Suprapubic skin (tissue), 4 donors: ENCODE results near the gene CDH11. TPM values are rescaled to one million over a fixed set of nuclear protein-coding genes. Genes with fewer than 3 reads are reported as not detected.

ENCODE experiments used
- DNase-seq, 2 donors: peaks; one replicate each; pipeline ENCODE4 v3.0.0-alpha.2; 2019; ENCODE audit warnings: low spot score in 2 of 2
- H3K27ac ChIP-seq: fragments of 200-600 bp; sonication (generic); one replicate; pipeline ENCODE4 v1.5.1; 2019
- H3K27me3 ChIP-seq: fragments of 200-600 bp; sonication (generic); one replicate; pipeline ENCODE4 v1.5.1; 2019
- H3K36me3 ChIP-seq: fragments of 200-600 bp; sonication (generic); one replicate; pipeline ENCODE4 v1.5.1; 2019
- H3K4me1 ChIP-seq: fragments of 200-600 bp; sonication (generic); one replicate; pipeline ENCODE4 v1.5.1; 2019
- H3K4me3 ChIP-seq: fragments of 200-600 bp; sonication (generic); one replicate; pipeline ENCODE4 v1.5.1; 2019; ENCODE audit warnings: mild to moderate bottlenecking
- H3K9me3 ChIP-seq: fragments of 200-600 bp; sonication (generic); one replicate; pipeline ENCODE4 v1.5.1; 2019
- CTCF ChIP-seq, 2 donors: fragments of 200-600 bp in 1 of 2; fragments of 450-650 bp in 1 of 2; sonication (generic) in 1 of 2; IDR thresholded peaks; one replicate each; pipeline ENCODE4 v1.5.1; 2016 to 2019; ENCODE audit warnings: antibody characterized with exemption in 2 of 2, mild to moderate bottlenecking in 1 of 2, moderate library complexity in 1 of 2
- EP300 ChIP-seq: sonication (generic); formaldehyde crosslinking; IDR thresholded peaks from one replicate; pipeline ENCODE4 v1.6.1; 2017; ENCODE audit warnings: antibody characterized with exemption
- POLR2A ChIP-seq, 2 donors: fragments of 450-650 bp; IDR thresholded peaks; one replicate each; pipeline ENCODE4 v1.6.1; 2017; ENCODE audit warnings: antibody characterized with exemption in 2 of 2, mild to moderate bottlenecking in 2 of 2, moderate library complexity in 2 of 2
- POLR2AphosphoS5 ChIP-seq, 3 donors: sonication (generic); formaldehyde crosslinking; IDR thresholded peaks; one replicate each; pipeline ENCODE4 v1.6.1; 2017; ENCODE audit warnings: antibody characterized with exemption in 3 of 3
- WGBS: methylation state at CpG from one replicate; pipeline ENCODE4 v1.1.5; 2018; 5-methylcytosine and 5-hydroxymethylcytosine counted together
- total RNA-seq, 4 donors: library from RNA; depleted of rRNA; stranded (reverse); fragments of >200 nt; gene quantifications; one replicate each; pipeline ENCODE4 v1.1.0, GENCODE V29; 2016

CDH11 gene
- total RNA-seq, 4 donors from 2014 or later = 10.3 to 41.4 (median 25.8) TPM

- no peak overlapping the region for H3K4me3 ChIP-seq
- 90% methylated on average over 3 of the region's 3 CpGs for WGBS
- peaks cover 3% of the 10 kb centered on the region for H3K4me1 ChIP-seq
- H3K9me3 ChIP-seq = no peaks in the 10 kb centered on the region
- no peaks in the 10 kb centered on the region for H3K27me3 ChIP-seq
- no peak for DNase-seq
- TF ChIP-seq CTCF (IDR thresholded peaks at IDR 0.05) (no peak), POLR2AphosphoS5 (IDR thresholded peaks at IDR 0.05) (no peak), POLR2A (IDR thresholded peaks at IDR 0.05) (no peak), EP300 (no peak)
- H3K27ac ChIP-seq = no peak overlapping the region
- H3K36me3 ChIP-seq = peaks cover 11% of the 10 kb centered on the region
Observed at GRCh38 chr16:64989050-64989449, 132.8 kb downstream of the CDH11 start.

- H3K27ac ChIP-seq = no peak overlapping the region
- H3K27me3 ChIP-seq = no peaks in the 10 kb centered on the region
- TF ChIP-seq CTCF (IDR thresholded peaks at IDR 0.05) (peak; percentile 0 to 10), POLR2AphosphoS5 (IDR thresholded peaks at IDR 0.05) (no peak), EP300 (no peak), POLR2A (IDR thresholded peaks at IDR 0.05) (no peak)
- H3K4me1 ChIP-seq = no peaks in the 10 kb centered on the region
- DNase-seq = no peak
- H3K4me3 ChIP-seq = no peak overlapping the region
- 50% methylated on average over 2 of the region's 2 CpGs for WGBS
- H3K9me3 ChIP-seq = no peaks in the 10 kb centered on the region
- peaks cover 11% of the 10 kb centered on the region for H3K36me3 ChIP-seq
Observed at GRCh38 chr16:64983963-64984362, 137.9 kb downstream of the CDH11 start.

GRCh38 chr16:64983231-64983630 is 138.6 kb downstream of the CDH11 start:
- DNase-seq = no peak
- Histone ChIP-seq H3K9me3 (no peaks in the 10 kb centered on the region), H3K4me1 (no peaks in the 10 kb centered on the region), H3K4me3 (no peak overlapping the region), H3K27ac (no peak overlapping the region), H3K36me3 (peaks cover 11% of the 10 kb centered on the region), H3K27me3 (no peaks in the 10 kb centered on the region)
- WGBS = 69% methylated on average over 3 of the region's 3 CpGs
- TF ChIP-seq EP300 = no peak
- TF ChIP-seq CTCF (IDR thresholded peaks at IDR 0.05) = no peak
- no peak for TF ChIP-seq POLR2AphosphoS5 (IDR thresholded peaks at IDR 0.05)
- no peak for TF ChIP-seq POLR2A (IDR thresholded peaks at IDR 0.05)

- no peaks in the 10 kb centered on the region for H3K9me3 ChIP-seq
- H3K4me1 ChIP-seq = no peaks in the 10 kb centered on the region
- H3K27me3 ChIP-seq = no peaks in the 10 kb centered on the region
- 96% methylated on average over 3 of the region's 3 CpGs for WGBS
- peaks cover 7% of the 10 kb centered on the region for H3K36me3 ChIP-seq
- H3K27ac ChIP-seq = no peak overlapping the region
- H3K4me3 ChIP-seq = no peak overlapping the region
- DNase-seq = no peak
- TF ChIP-seq CTCF (IDR thresholded peaks at IDR 0.05) = no peak
- TF ChIP-seq EP300 = no peak
- no peak for TF ChIP-seq POLR2A (IDR thresholded peaks at IDR 0.05)
- no peak for TF ChIP-seq POLR2AphosphoS5 (IDR thresholded peaks at IDR 0.05)
Observed at GRCh38 chr16:64982581-64982980, 139.3 kb downstream of the CDH11 start.

- WGBS = 83% methylated on average over 11 of the region's 11 CpGs
- Histone ChIP-seq H3K27me3 (no peaks in the 10 kb centered on the region), H3K9me3 (no peaks in the 10 kb centered on the region), H3K4me3 (no peak overlapping the region), H3K27ac (no peak overlapping the region), H3K4me1 (no peaks in the 10 kb centered on the region), H3K36me3 (no peaks in the 10 kb centered on the region)
- no peak for TF ChIP-seq POLR2AphosphoS5 (IDR thresholded peaks at IDR 0.05)
- TF ChIP-seq CTCF (IDR thresholded peaks at IDR 0.05) = no peak
- no peak for TF ChIP-seq POLR2A (IDR thresholded peaks at IDR 0.05)
- no peak for TF ChIP-seq EP300
- no peak for DNase-seq
Observed at GRCh38 chr16:64981568-64982281, 140.1 kb downstream of the CDH11 start.
